GM12878 (cell line): ENCODE measurements around the gene BIRC3. TPM values are rescaled to one million over a fixed set of nuclear protein-coding genes. Genes with fewer than 3 reads are reported as not detected.

Experiments
- ATAC-seq: fragments of 200-7000 bp; cut with Tn5 transposase; 3 replicates; pipeline ENCODE4 v1.9.1; 2020; ENCODE audit warnings: mild to moderate bottlenecking, moderate library complexity
- BruUV-seq: library from RNA; stranded (reverse); fragments of 400-500 nt; replicated peaks from 2 replicates; lab custom pipeline; 2021; lab: Mats Ljungman, UMichigan
- CTCF ChIA-PET: fragments of 300-600 bp; sonication (Branson Sonifier 250); formaldehyde crosslinking; extraction: SDS; loops from one replicate; lab custom pipeline; 2021; ENCODE audit warnings: inconsistent platforms; lab: Yijun Ruan, JAX
- POLR2A ChIA-PET: fragments of 350-600 bp; formaldehyde crosslinking; extraction: SDS; loops from one replicate; lab custom pipeline; 2021; ENCODE audit warnings: inconsistent platforms; lab: Charles Lee
- RAD21 ChIA-PET: fragments of 300-600 bp; sonication (Branson Sonifier 250); formaldehyde crosslinking; loops from one replicate; lab custom pipeline; 2023; ENCODE audit warnings: antibody characterized with exemption; ENCODE audit not compliant: unreplicated experiment; lab: Charles Lee
- SMC1A ChIA-PET: fragments of 300-600 bp; sonication (Branson Sonifier 250); formaldehyde crosslinking; loops from one replicate; lab custom pipeline; 2023; ENCODE audit not compliant: unreplicated experiment, uncharacterized antibody; lab: Charles Lee
- DNase-seq: peaks from one replicate; pipeline ENCODE4 v3.0.0-alpha.2; 2011; ENCODE audit warnings: low read depth, low spot score
- FAIRE-seq: peaks from 3 replicates; lab custom pipeline; 2011; peaks lifted over from hg19 to GRCh38; lab: Jason Lieb, UNC
- H2AFZ ChIP-seq: 2 replicates; pipeline ENCODE4 v1.6.0; 2011; ENCODE audit warnings: low read depth, low read length, control low read depth; ENCODE audit not compliant: control insufficient read depth
- H3K27ac ChIP-seq: 2 replicates; pipeline ENCODE4 v1.5.1; 2011; ENCODE audit warnings: control low read depth; ENCODE audit not compliant: control insufficient read depth, insufficient read depth
- H3K27me3 ChIP-seq, 2 experiments: replicated peaks in 1 of 2; 2 replicates each; pipeline versions ENCODE4 v1.6.0 to v1.6.1; 2011; ENCODE audit warnings: low read length in 1 of 2; ENCODE audit not compliant: control insufficient read depth in 2 of 2, insufficient read depth in 2 of 2
- H3K36me3 ChIP-seq, 2 experiments: 2 replicates each; pipeline ENCODE4 v1.5.1; 2011; ENCODE audit warnings: low read length in 1 of 2; ENCODE audit not compliant: control insufficient read depth in 2 of 2, insufficient read depth in 2 of 2
- H3K4me1 ChIP-seq: 2 replicates; pipeline ENCODE4 v1.6.1; 2011; ENCODE audit warnings: mild to moderate bottlenecking, low read length, moderate library complexity, mixed read lengths; ENCODE audit not compliant: control insufficient read depth, insufficient read depth
- H3K4me2 ChIP-seq: 2 replicates; pipeline ENCODE4 v1.6.0; 2011; ENCODE audit warnings: control low read depth; ENCODE audit not compliant: control insufficient read depth, insufficient read depth
- H3K4me3 ChIP-seq: fragments of 200-600 bp; sonication (generic); 2 replicates; pipeline ENCODE4 v1.5.1; 2016
- H3K79me2 ChIP-seq: 2 replicates; pipeline ENCODE4 v1.6.0; 2011; ENCODE audit warnings: low read length; ENCODE audit not compliant: control insufficient read depth, insufficient read depth
- H3K9ac ChIP-seq: 2 replicates; pipeline ENCODE4 v1.8.0; 2011; ENCODE audit warnings: low read length, control low read depth, mixed read lengths; ENCODE audit not compliant: control insufficient read depth, insufficient read depth
- H3K9me3 ChIP-seq: replicated peaks from 3 replicates; pipeline ENCODE4 v1.5.1; 2011; ENCODE audit warnings: mild to moderate bottlenecking, low read length; ENCODE audit not compliant: control insufficient read depth, insufficient read depth
- H4K20me1 ChIP-seq: 2 replicates; pipeline ENCODE4 v1.6.0; 2011; ENCODE audit not compliant: control insufficient read depth, insufficient read depth
- BACH1 ChIP-seq: fragments of 450-650 bp; IDR thresholded peaks from 2 replicates; pipeline ENCODE4 v1.6.1; 2017; ENCODE audit warnings: mild to moderate bottlenecking, borderline replicate concordance
- EED ChIP-seq: sonication (generic); IDR thresholded peaks from 2 replicates; pipeline ENCODE4 v1.6.1; 2016; ENCODE audit warnings: antibody characterized with exemption, low read depth
- FOS ChIP-seq: IDR thresholded peaks from 3 replicates; pipeline ENCODE4 v1.6.1; 2011; ENCODE audit warnings: borderline replicate concordance; ENCODE audit not compliant: insufficient read length; ENCODE audit errors: extremely low read depth
- FOXM1 ChIP-seq: IDR thresholded peaks from 2 replicates; pipeline ENCODE4 v1.6.1; 2012; ENCODE audit warnings: low read depth, mild to moderate bottlenecking, inconsistent platforms, low read length, moderate library complexity
- HDAC2 ChIP-seq: fragments of 200-600 bp; sonication (generic); IDR thresholded peaks from 2 replicates; pipeline ENCODE4 v1.6.1; 2017
- MLLT1 ChIP-seq: fragments of 450-650 bp; IDR thresholded peaks from 2 replicates; pipeline ENCODE4 v1.6.1; 2016; ENCODE audit warnings: mild to moderate bottlenecking
- MXI1 ChIP-seq: fragments of 150-350 bp; IDR thresholded peaks from 2 replicates; pipeline ENCODE4 v1.6.1; 2011; ENCODE audit warnings: low read depth, mild to moderate bottlenecking, inconsistent platforms, low read length, improper control_type of control experiment
- SIN3A ChIP-seq: IDR thresholded peaks from 2 replicates; pipeline ENCODE4 v1.6.1; 2012; ENCODE audit warnings: low read depth, low read length, improper control_type of control experiment
- SP1 ChIP-seq: IDR thresholded peaks from one replicate; pipeline ENCODE4 v1.6.1; 2011; ENCODE audit warnings: low read depth, low read length
- SREBF1 ChIP-seq: IDR thresholded peaks from 2 replicates; pipeline ENCODE4 v1.6.1; 2012; ENCODE audit warnings: mild to moderate bottlenecking, low read length
- SRF ChIP-seq, 2 experiments: IDR thresholded peaks; 2 replicates each; pipeline ENCODE4 v1.6.1; 2011; ENCODE audit warnings: low read depth in 2 of 2, low read length in 2 of 2, mild to moderate bottlenecking in 1 of 2, moderate library complexity in 1 of 2
- TCF7 ChIP-seq: IDR thresholded peaks from 2 replicates; pipeline ENCODE4 v1.6.1; 2014; ENCODE audit warnings: antibody characterized with exemption, borderline replicate concordance
- YY1 ChIP-seq: IDR thresholded peaks from 2 replicates; pipeline ENCODE4 v1.6.1; 2011; ENCODE audit warnings: low read depth, mild to moderate bottlenecking, low read length
- ZBED1 ChIP-seq: IDR thresholded peaks from 2 replicates; pipeline ENCODE4 v1.6.1; 2016; ENCODE audit warnings: borderline replicate concordance
- ZNF592 ChIP-seq: fragments of 450-650 bp; IDR thresholded peaks from 2 replicates; pipeline ENCODE4 v1.6.1; 2017; ENCODE audit warnings: mild to moderate bottlenecking, moderate library complexity
- WGBS: methylation state at CpG from one replicate; pipeline ENCODE4 v1.1.6; 2016; ENCODE audit warnings: low lambda C conversion rate; ENCODE audit not compliant: insufficient replicate concordance, insufficient coverage; ENCODE audit errors: missing lambda C conversion rate; 5-methylcytosine and 5-hydroxymethylcytosine counted together
- in situ Hi-C: fragments of 300-500 bp; cut with MboI; formaldehyde crosslinking; loops from 9 replicates; pipeline ENCODE4 v1.14.3; 2018; ENCODE audit warnings: mixed read lengths
- intact Hi-C: fragments of 100-400 bp; cut with micrococcal nuclease; formaldehyde crosslinking; loops from one replicate; pipeline ENCODE4 v1.14.2; 2022; ENCODE audit not compliant: unreplicated experiment
- polyA plus RNA-seq, 11 experiments: library from polyadenylated mRNA; depleted of rRNA in 4 of 11; unstranded in 6 of 11; stranded (reverse) in 5 of 11; fragments of >200 nt; fragmentation: Nextera tagmentation in 4 of 11; fragmentation: Illumina TruSeq in 1 of 11; extraction: Ambion mirVana in 4 of 11; extraction: Trizol in 1 of 11; gene quantifications; 1 replicate in 1 of 11; 2 replicates in 10 of 11; pipeline versions ENCODE4 v1.2.1 to v1.2.3, GENCODE V29; 2011 to 2016; ENCODE audit warnings: inconsistent platforms in 2 of 11, missing spikeins in 2 of 11, low read depth in 1 of 11
- total RNA-seq, 4 experiments: library from RNA; depleted of rRNA in 3 of 4; stranded (reverse); fragments of >200 nt in 3 of 4; fragmentation: Illumina TruSeq in 1 of 4; extraction: Trizol in 1 of 4; gene quantifications; 2 replicates each; pipeline versions ENCODE4 v1.2.1 to v1.2.3, GENCODE V29; 2013 to 2021
- TF ChIP-seq, protein P1 (sequence below): IDR thresholded peaks from 2 replicates; pipeline ENCODE4 v1.6.1; 2011; ENCODE audit warnings: borderline replicate concordance, low read depth, mild to moderate bottlenecking, moderate library complexity, low read length; ENCODE audit not compliant: insufficient read depth, poor library complexity, severe bottlenecking

BIRC3 gene
- total and polyA plus RNA-seq, 10 of the 15 experiments (the other 5 are each of a cell fraction or from before 2014, with no cell fraction given): 42.1 to 351 (median 83.7) TPM

GRCh38 chr11:102314784-102315183 lies 2.5 kb upstream of the BIRC3 start (continued):
- no peak for TF ChIP-seq ZNF592
- no peak for TF ChIP-seq HDAC2
- no peak for TF ChIP-seq SIN3A
- TF ChIP-seq MLLT1: no peak
- TF ChIP-seq FOXM1: no peak

- peaks cover 48% of the 10 kb centered on the region for H3K79me2 ChIP-seq
- no peaks in the 10 kb centered on the region for H3K27me3 ChIP-seq
- H4K20me1 ChIP-seq: no peaks in the 10 kb centered on the region
- BruUV-seq: TSS peak; percentile 99
- ChIA-PET SMC1A (interaction anchor here (0.7 to 13.5 kb wide), 9 partner anchors 9 to 296 kb away, joined by 3 to 255 read pairs (median 4); no protein-coding TSS in a partner anchor), RAD21 (interaction anchor here (0.6 to 5.2 kb wide), 11 partner anchors 8 to 298 kb away, joined by 3 to 38 read pairs (median 4); no protein-coding TSS in a partner anchor), POLR2A (interaction anchor here (0.6 to 1.5 kb wide), 7 partner anchors 8 to 618 kb away, joined by 3 to 6 read pairs (median 3); no protein-coding TSS in a partner anchor), CTCF (interaction anchor here (0.5 to 12.0 kb wide), 8 partner anchors 9 to 296 kb away, joined by 3 to 219 read pairs (median 4); no protein-coding TSS in a partner anchor)
- no peaks in the 10 kb centered on the region; the same call in 1 of the 3 replicates for H3K9me3 ChIP-seq
- 0 out of 4 replicates have a peak, but pooled peaks cover 0 to 5% of the 10 kb centered on the region in 2 experiments for H3K36me3 ChIP-seq
- peaks cover 24% of the 10 kb centered on the region for H3K4me1 ChIP-seq
- FAIRE-seq (no peak), DNase-seq (no peak), ATAC-seq (0 out of 3 replicates have a peak, but pooled peaks have one; percentile 1)
- peak overlapping the region; percentile 45 for H2AFZ ChIP-seq
- peak overlapping the region; percentile 82 for H3K4me2 ChIP-seq
- 8% methylated on average over 4 of the region's 4 CpGs for WGBS
- intact Hi-C loops (loop anchor here (5.0 kb wide), 2 partner anchors 116 to 246 kb away; no protein-coding TSS in a partner anchor), in situ Hi-C loops (no loop called here)
- peak overlapping the region; percentile 85 for H3K9ac ChIP-seq
- H3K4me3 ChIP-seq: peak overlapping the region; percentile 62
- peak overlapping the region; percentile 97 for H3K27ac ChIP-seq
- TF ChIP-seq BACH1: 0 out of 2 replicates have a peak, but pooled peaks have one; percentile 30
- no peak for TF ChIP-seq SP1
- TF ChIP-seq YY1: peak; percentile 39; the same call in 1 of the 2 replicates
- TF ChIP-seq TCF7: peak; percentile 58; the same call in 1 of the 2 replicates
- no peak for TF ChIP-seq MXI1
- no peak for TF ChIP-seq HDAC2
- no peak for TF ChIP-seq SRF (IDR thresholded peaks at IDR 0.05; ENCODE audit: low read depth in 2 of 2, low read length in 2 of 2)
- TF ChIP-seq FOS: no peak
- TF ChIP-seq EED: no peak
- TF ChIP-seq SREBF1: no peak
- TF ChIP-seq, protein P1, sequence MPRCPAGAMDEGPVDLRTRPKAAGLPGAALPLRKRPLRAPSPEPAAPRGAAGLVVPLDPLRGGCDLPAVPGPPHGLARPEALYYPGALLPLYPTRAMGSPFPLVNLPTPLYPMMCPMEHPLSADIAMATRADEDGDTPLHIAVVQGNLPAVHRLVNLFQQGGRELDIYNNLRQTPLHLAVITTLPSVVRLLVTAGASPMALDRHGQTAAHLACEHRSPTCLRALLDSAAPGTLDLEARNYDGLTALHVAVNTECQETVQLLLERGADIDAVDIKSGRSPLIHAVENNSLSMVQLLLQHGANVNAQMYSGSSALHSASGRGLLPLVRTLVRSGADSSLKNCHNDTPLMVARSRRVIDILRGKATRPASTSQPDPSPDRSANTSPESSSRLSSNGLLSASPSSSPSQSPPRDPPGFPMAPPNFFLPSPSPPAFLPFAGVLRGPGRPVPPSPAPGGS: no peak
- TF ChIP-seq ZBED1: no peak
Measured at GRCh38 chr11:102316346-102316904, 859 bp upstream of the BIRC3 start.
